Smooth muscle cell (in vitro differentiated cells): ENCODE results near the gene RIMS4. TPM values are rescaled to one million over a fixed set of nuclear protein-coding genes. Genes with fewer than 3 reads are reported as not detected.

Source experiments
- DNase-seq: peaks from one replicate; lab custom pipeline; 2025; ENCODE audit not compliant: unreplicated experiment; lab: John Stamatoyannopoulos, UW
- H2AFZ ChIP-seq: fragments of 200-600 bp; sonication (generic); 2 replicates; pipeline ENCODE4 v1.6.0; 2016; ENCODE audit warnings: antibody characterized with exemption, low read depth, mild to moderate bottlenecking
- H3F3A ChIP-seq: fragments of 200-600 bp; sonication (generic); 2 replicates; pipeline ENCODE4 v1.6.0; 2017; ENCODE audit warnings: antibody characterized with exemption, low read depth
- H3K27ac ChIP-seq: fragments of 200-600 bp; sonication (generic); 2 replicates; pipeline ENCODE4 v1.5.1; 2016; ENCODE audit warnings: low read depth, mild to moderate bottlenecking
- H3K27me3 ChIP-seq: fragments of 200-600 bp; sonication (generic); 2 replicates; pipeline ENCODE4 v1.6.1; 2016; ENCODE audit warnings: low read depth, mild to moderate bottlenecking
- H3K36me3 ChIP-seq: fragments of 200-600 bp; sonication (generic); 2 replicates; pipeline ENCODE4 v1.5.1; 2016; ENCODE audit warnings: low read depth
- H3K4me1 ChIP-seq: fragments of 200-600 bp; sonication (generic); 2 replicates; pipeline ENCODE4 v1.5.1; 2016; ENCODE audit warnings: low read depth
- H3K4me2 ChIP-seq: fragments of 200-600 bp; sonication (generic); 2 replicates; pipeline ENCODE4 v1.6.0; 2016; ENCODE audit warnings: mild to moderate bottlenecking
- H3K4me3 ChIP-seq: fragments of 200-600 bp; sonication (generic); 2 replicates; pipeline ENCODE4 v1.5.1; 2016; ENCODE audit warnings: mild to moderate bottlenecking
- H3K79me2 ChIP-seq: fragments of 200-600 bp; sonication (generic); 2 replicates; pipeline ENCODE4 v1.6.0; 2016; ENCODE audit warnings: low read depth, mild to moderate bottlenecking
- H3K9ac ChIP-seq: fragments of 200-600 bp; sonication (generic); 2 replicates; pipeline ENCODE4 v1.6.0; 2016; ENCODE audit warnings: low read depth
- H3K9me3 ChIP-seq: fragments of 200-600 bp; sonication (generic); replicated peaks from 2 replicates; pipeline ENCODE4 v1.5.1; 2016; ENCODE audit warnings: low read depth
- H4K20me1 ChIP-seq: fragments of 200-600 bp; sonication (generic); 2 replicates; pipeline ENCODE4 v1.6.0; 2016; ENCODE audit warnings: low read depth
- CTCF ChIP-seq: fragments of 200-600 bp; sonication (generic); IDR thresholded peaks from 2 replicates; pipeline ENCODE4 v1.5.1; 2017; ENCODE audit warnings: borderline replicate concordance, mild to moderate bottlenecking, antibody characterized with exemption; ENCODE audit not compliant: insufficient read depth, poor library complexity, severe bottlenecking
- WGBS: methylation state at CpG from one replicate; pipeline ENCODE4 v1.1.7; 2016; ENCODE audit warnings: low lambda C conversion rate; 5-methylcytosine and 5-hydroxymethylcytosine counted together
- polyA plus RNA-seq: library from polyadenylated mRNA; unstranded; fragments of >200 nt; fragmentation: Nextera tagmentation; extraction: Ambion mirVana; gene quantifications from 2 replicates; pipeline ENCODE4 v1.2.1, GENCODE V29; 2016
- total RNA-seq: library from RNA; depleted of rRNA; stranded (reverse); fragments of >200 nt; gene quantifications from 2 replicates; pipeline ENCODE4 v1.2.3, GENCODE V29; 2014

RIMS4 gene
- total and polyA plus RNA-seq, 2 experiments from 2014 or later: not detected

- Histone ChIP-seq H3K27me3 (peaks cover 43% of the 10 kb centered on the region), H2AFZ (no peak overlapping the region), H3K79me2 (no peaks in the 10 kb centered on the region), H3K9ac (no peak overlapping the region), H4K20me1 (no peaks in the 10 kb centered on the region), H3K9me3 (no peaks in the 10 kb centered on the region), H3F3A (no peaks in the 10 kb centered on the region), H3K36me3 (no peaks in the 10 kb centered on the region), H3K4me1 (no peaks in the 10 kb centered on the region), H3K27ac (no peak overlapping the region), H3K4me2 (no peak overlapping the region), H3K4me3 (no peak overlapping the region)
- DNase-seq: no peak
- TF ChIP-seq CTCF: no peak
- WGBS: 92% methylated on average over 4 of the region's 4 CpGs
These were observed 7.6 kb downstream of the RIMS4 start for GRCh38 chr20:44802702-44803101.

GRCh38 chr20:44800391-44801046, 9.8 kb downstream of the RIMS4 start:
- peaks cover 30% of the 10 kb centered on the region for H3K27me3 ChIP-seq
- H3K36me3 ChIP-seq: no peaks in the 10 kb centered on the region
- TF ChIP-seq CTCF: no peak
- no peaks in the 10 kb centered on the region for H3K9me3 ChIP-seq
- H3K27ac ChIP-seq: no peak overlapping the region
- no peak overlapping the region for H3K4me3 ChIP-seq
- no peak overlapping the region for H2AFZ ChIP-seq
- H3F3A ChIP-seq: no peaks in the 10 kb centered on the region
- no peak for DNase-seq
- no peak overlapping the region for H3K9ac ChIP-seq
- H3K4me1 ChIP-seq: no peaks in the 10 kb centered on the region
- 75% methylated on average over 8 of the region's 8 CpGs for WGBS
- H3K4me2 ChIP-seq: no peak overlapping the region
- no peaks in the 10 kb centered on the region for H4K20me1 ChIP-seq
- no peaks in the 10 kb centered on the region for H3K79me2 ChIP-seq

- Histone ChIP-seq H4K20me1 (no peaks in the 10 kb centered on the region), H3K9me3 (no peaks in the 10 kb centered on the region), H2AFZ (no peak overlapping the region), H3K4me2 (no peak overlapping the region), H3F3A (no peaks in the 10 kb centered on the region), H3K4me1 (no peaks in the 10 kb centered on the region), H3K9ac (no peak overlapping the region), H3K27ac (no peak overlapping the region), H3K27me3 (peaks cover 24% of the 10 kb centered on the region), H3K79me2 (no peaks in the 10 kb centered on the region), H3K4me3 (no peak overlapping the region), H3K36me3 (no peaks in the 10 kb centered on the region)
- TF ChIP-seq CTCF: no peak
- WGBS: 86% methylated on average over 5 of the region's 5 CpGs
- no peak for DNase-seq
These were observed 10.7 kb downstream of the RIMS4 start for GRCh38 chr20:44799691-44800090.
